ENCODE measurements around the gene PRSS56. TPM values are rescaled to one million over a fixed set of nuclear protein-coding genes. Genes with fewer than 3 reads are reported as not detected.

The PRSS56 gene
- total RNA-seq, 1 donor: not detected

DNA sequence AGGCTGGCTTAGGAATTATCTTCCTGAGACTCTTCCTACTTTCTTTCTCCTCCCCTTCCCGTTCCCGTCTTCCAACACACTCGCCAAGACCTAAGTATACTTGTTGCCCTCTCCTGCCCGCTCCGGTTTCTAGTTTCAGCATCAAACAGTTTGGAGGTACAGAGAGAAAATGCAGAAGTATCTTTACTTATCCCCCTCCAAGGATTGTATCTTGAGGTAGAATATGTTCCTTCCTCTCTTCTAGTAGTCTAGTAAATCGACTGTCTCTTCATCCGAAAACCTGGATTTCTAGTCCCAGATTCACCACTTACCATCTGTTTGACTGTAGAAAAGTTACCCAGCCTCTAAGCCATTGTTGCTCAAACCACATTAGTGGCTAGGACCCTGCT lies 31.1 kb downstream of the PRSS56 start:
- peaks cover 24% of the 10 kb centered on the region for H3K36me3 ChIP-seq (ENCODE audit: insufficient read depth, low read length)

DNA sequence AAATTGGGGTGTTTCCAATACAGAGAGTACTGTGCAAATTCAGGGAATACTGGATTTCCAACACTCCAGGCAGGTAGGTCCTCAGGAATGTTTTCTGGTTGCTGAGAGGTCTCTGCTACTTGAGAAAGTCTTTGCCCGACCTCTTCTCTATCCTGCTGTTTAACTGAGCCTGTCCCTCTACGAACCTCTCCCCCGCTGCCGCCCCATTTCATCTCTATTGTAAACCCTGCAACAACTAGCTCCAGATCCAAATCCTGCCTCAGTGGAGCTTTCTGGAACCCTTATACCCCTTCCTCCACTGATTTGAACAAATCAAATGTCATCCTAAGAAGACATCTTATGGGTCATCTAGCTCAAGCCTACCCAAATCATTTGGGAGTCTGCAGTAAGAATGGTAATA lies 31.6 kb downstream of the PRSS56 start:
- DNase-seq (ENCODE audit: insufficient read length, low spot score, missing footprints): no peak
- Histone ChIP-seq H4K20me1 (ENCODE audit: insufficient read depth, low read length) (peaks cover 42% of the 10 kb centered on the region), H3K27me3 (ENCODE audit: insufficient read depth, low read length) (no peaks in the 10 kb centered on the region), H3K4me3 (ENCODE audit: insufficient read depth, low read length) (peak overlapping the region; percentile 86), H3K4me2 (ENCODE audit: insufficient read depth, low read length) (peak overlapping the region; percentile 96), H2AFZ (ENCODE audit: low read length) (no peak overlapping the region), H3K4me1 (ENCODE audit: insufficient read depth, low read length) (peaks cover 13% of the 10 kb centered on the region), H3K36me3 (ENCODE audit: insufficient read depth, low read length) (peaks cover 29% of the 10 kb centered on the region), H3K9me3 (ENCODE audit: low read depth, low read length) (no peaks in the 10 kb centered on the region), H3K27ac (ENCODE audit: low read depth, low read length) (peak overlapping the region; percentile 95), H3K79me2 (ENCODE audit: insufficient read depth, low read length) (peaks cover 80% of the 10 kb centered on the region)
- TF ChIP-seq, protein P1, sequence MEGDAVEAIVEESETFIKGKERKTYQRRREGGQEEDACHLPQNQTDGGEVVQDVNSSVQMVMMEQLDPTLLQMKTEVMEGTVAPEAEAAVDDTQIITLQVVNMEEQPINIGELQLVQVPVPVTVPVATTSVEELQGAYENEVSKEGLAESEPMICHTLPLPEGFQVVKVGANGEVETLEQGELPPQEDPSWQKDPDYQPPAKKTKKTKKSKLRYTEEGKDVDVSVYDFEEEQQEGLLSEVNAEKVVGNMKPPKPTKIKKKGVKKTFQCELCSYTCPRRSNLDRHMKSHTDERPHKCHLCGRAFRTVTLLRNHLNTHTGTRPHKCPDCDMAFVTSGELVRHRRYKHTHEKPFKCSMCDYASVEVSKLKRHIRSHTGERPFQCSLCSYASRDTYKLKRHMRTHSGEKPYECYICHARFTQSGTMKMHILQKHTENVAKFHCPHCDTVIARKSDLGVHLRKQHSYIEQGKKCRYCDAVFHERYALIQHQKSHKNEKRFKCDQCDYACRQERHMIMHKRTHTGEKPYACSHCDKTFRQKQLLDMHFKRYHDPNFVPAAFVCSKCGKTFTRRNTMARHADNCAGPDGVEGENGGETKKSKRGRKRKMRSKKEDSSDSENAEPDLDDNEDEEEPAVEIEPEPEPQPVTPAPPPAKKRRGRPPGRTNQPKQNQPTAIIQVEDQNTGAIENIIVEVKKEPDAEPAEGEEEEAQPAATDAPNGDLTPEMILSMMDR (IDR thresholded peaks at IDR 0.05; ENCODE audit: extremely low read depth, low read depth, low read length): no peak

More for the DNA sequence above, 31.1 kb downstream of the PRSS56 start:
- H3K27me3 ChIP-seq (ENCODE audit: insufficient read depth, low read length): no peaks in the 10 kb centered on the region
- TF ChIP-seq, protein P1 (IDR thresholded peaks at IDR 0.05; ENCODE audit: extremely low read depth, low read depth, low read length): no peak
- peaks cover 38% of the 10 kb centered on the region for H4K20me1 ChIP-seq (ENCODE audit: insufficient read depth, low read length)
- no peaks in the 10 kb centered on the region for H3K9me3 ChIP-seq (ENCODE audit: low read depth, low read length)
- H3K79me2 ChIP-seq (ENCODE audit: insufficient read depth, low read length): peaks cover 74% of the 10 kb centered on the region
- peak overlapping the region; percentile 96 for H3K4me2 ChIP-seq (ENCODE audit: insufficient read depth, low read length)
- peak overlapping the region; percentile 86 for H3K4me3 ChIP-seq (ENCODE audit: insufficient read depth, low read length)
- H3K27ac ChIP-seq (ENCODE audit: low read depth, low read length): peak overlapping the region; percentile 95
- DNase-seq (ENCODE audit: insufficient read length, low spot score, missing footprints): no peak
- peaks cover 13% of the 10 kb centered on the region for H3K4me1 ChIP-seq (ENCODE audit: insufficient read depth, low read length)
- H2AFZ ChIP-seq (ENCODE audit: low read length): peak overlapping the region; percentile 83

DNA sequence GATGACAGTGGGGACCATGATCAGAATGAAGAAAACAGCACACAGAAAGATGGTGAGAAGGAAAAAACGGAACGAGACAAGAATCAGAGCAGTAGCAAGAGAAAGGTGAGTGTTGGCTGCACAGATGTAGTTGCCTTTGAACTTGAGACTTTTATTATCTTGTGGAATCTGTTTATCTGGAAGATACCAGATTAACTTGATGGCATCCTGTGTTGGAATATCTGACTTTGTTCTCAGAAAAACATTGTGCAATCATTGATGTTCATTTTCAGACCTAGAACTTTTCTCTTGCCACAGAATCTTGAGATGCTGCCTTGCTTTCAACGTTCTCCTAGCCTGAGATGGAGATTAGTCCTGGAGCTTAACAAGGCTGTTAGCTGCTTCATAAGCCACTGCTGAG lies 36.2 kb downstream of the PRSS56 start:
- H3K79me2 ChIP-seq (ENCODE audit: insufficient read depth, low read length): peaks cover 75% of the 10 kb centered on the region

DNA sequence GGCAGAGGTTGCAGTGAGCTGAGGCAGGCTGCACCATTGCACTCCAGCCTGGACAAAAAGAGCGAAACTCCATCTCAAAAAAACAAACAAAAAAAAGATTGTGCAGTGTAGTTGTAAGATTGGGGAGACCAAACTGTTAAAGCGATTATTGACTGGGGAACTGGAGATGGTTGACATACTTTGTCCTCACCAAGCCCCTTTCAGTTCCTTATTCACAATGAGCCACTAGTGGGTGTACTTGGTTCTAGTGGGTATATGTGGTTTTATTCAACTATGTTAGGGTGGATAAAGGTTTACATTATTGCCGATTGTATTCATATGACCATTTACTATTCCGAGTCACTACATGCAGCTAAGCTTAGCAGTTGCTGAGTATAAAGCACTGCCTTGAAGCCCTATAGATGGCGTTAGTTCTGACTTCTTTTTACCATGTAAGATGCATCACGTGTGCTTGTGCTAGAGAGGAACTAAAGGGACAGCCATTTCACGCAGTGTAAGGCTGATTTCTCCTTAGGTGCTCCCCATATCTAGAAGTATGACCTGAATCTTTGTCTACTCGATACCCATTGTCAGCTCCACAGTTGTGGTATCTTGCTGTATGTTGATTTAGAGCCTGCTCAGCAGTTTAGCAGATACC lies 42.4 kb downstream of the PRSS56 start:
- H3K79me2 ChIP-seq (ENCODE audit: insufficient read depth, low read length): peaks cover 22% of the 10 kb centered on the region
- H4K20me1 ChIP-seq (ENCODE audit: insufficient read depth, low read length): peaks cover 4% of the 10 kb centered on the region
- TF ChIP-seq, protein P1 (IDR thresholded peaks at IDR 0.05; ENCODE audit: extremely low read depth, low read depth, low read length): no peak
- H3K4me2 ChIP-seq (ENCODE audit: insufficient read depth, low read length): no peak overlapping the region
- no peaks in the 10 kb centered on the region for H3K27me3 ChIP-seq (ENCODE audit: insufficient read depth, low read length)
- peaks cover 80% of the 10 kb centered on the region for H3K36me3 ChIP-seq (ENCODE audit: insufficient read depth, low read length)
- H2AFZ ChIP-seq (ENCODE audit: low read length): no peak overlapping the region
- H3K27ac ChIP-seq (ENCODE audit: low read depth, low read length): peak overlapping the region; percentile 52
- H3K4me3 ChIP-seq (ENCODE audit: insufficient read depth, low read length): no peak overlapping the region
- no peaks in the 10 kb centered on the region for H3K9me3 ChIP-seq (ENCODE audit: low read depth, low read length)
- DNase-seq (ENCODE audit: insufficient read length, low spot score, missing footprints): no peak
- peaks cover 6% of the 10 kb centered on the region for H3K4me1 ChIP-seq (ENCODE audit: insufficient read depth, low read length)

More for the DNA sequence above, 36.2 kb downstream of the PRSS56 start:
- peaks cover 47% of the 10 kb centered on the region for H4K20me1 ChIP-seq (ENCODE audit: insufficient read depth, low read length)
- no peak for DNase-seq (ENCODE audit: insufficient read length, low spot score, missing footprints)
- H3K9me3 ChIP-seq (ENCODE audit: low read depth, low read length): no peaks in the 10 kb centered on the region
- no peak overlapping the region for H3K4me3 ChIP-seq (ENCODE audit: insufficient read depth, low read length)
- TF ChIP-seq, protein P1 (IDR thresholded peaks at IDR 0.05; ENCODE audit: extremely low read depth, low read depth, low read length): no peak
- H2AFZ ChIP-seq (ENCODE audit: low read length): no peak overlapping the region
- no peaks in the 10 kb centered on the region for H3K27me3 ChIP-seq (ENCODE audit: insufficient read depth, low read length)
- peaks cover 6% of the 10 kb centered on the region for H3K4me1 ChIP-seq (ENCODE audit: insufficient read depth, low read length)
- peaks cover 69% of the 10 kb centered on the region for H3K36me3 ChIP-seq (ENCODE audit: insufficient read depth, low read length)
- peak overlapping the region; percentile 0 for H3K27ac ChIP-seq (ENCODE audit: low read depth, low read length)
- H3K4me2 ChIP-seq (ENCODE audit: insufficient read depth, low read length): no peak overlapping the region
